Measurements from ENCODE around the gene ABLIM2. TPM values are rescaled to one million over a fixed set of nuclear protein-coding genes. Genes with fewer than 3 reads are reported as not detected.

ABLIM2 gene
- total RNA-seq, 1 experiment from 2014 or later, result 2.7 TPM

DNA sequence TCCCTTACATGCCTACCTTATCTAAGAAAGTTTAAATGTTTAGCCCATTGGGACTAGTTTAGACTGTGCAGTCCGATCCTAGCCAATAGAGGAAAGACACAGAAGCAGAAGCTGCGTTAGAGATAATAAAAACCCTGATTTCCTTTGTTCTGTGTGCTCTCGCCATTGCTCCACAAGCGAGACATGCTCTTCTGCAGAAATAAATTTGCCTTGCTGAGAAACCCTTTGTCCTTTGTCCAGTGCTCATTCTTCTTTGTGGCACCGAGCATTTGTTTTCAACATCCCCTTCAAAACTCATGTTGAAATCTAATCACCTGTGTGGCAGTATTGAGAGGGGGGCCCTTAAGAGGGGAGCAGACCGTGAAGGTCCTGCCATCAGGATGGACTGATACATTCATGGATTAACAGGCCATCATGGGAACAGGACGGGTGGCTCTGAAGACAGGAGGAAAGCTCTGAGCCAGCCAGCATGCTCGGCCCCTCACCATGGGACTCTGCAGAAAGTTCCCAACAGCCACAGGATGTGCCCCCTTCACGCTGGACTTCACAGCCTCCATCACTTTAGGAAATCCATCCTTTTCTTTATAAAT is 94.5 kb downstream of the ABLIM2 start:
- no TSS peak for BruUV-seq (replicated peaks)
- H3K27ac ChIP-seq (ENCODE audit: low read depth, low read length, poor library complexity, severe bottlenecking), result peak overlapping the region; percentile 89
- CTCF ChIA-PET, result no interaction called here
- H3K36me3 ChIP-seq (ENCODE audit: insufficient read depth, low read length, poor library complexity, severe bottlenecking), result peaks cover 25% of the 10 kb centered on the region
- intact Hi-C loops (cut with micrococcal nuclease; ENCODE audit: unreplicated experiment), result no loop called here
- DNase-seq (ENCODE audit: low spot score), result no peak
- H3K4me3 ChIP-seq (ENCODE audit: low read depth, low read length, poor library complexity, severe bottlenecking), result no peak overlapping the region
- H3K4me1 ChIP-seq (ENCODE audit: insufficient read depth, low read length, poor library complexity, severe bottlenecking), result peaks cover 35% of the 10 kb centered on the region
- TF ChIP-seq CTCF (conservative IDR thresholded peaks at IDR 0.05; ENCODE audit: low read depth, low read length), result no peak
- no peak for TF ChIP-seq EZH2 (IDR thresholded peaks at IDR 0.05; ENCODE audit: borderline replicate concordance, low read depth, low read length, poor library complexity, severe bottlenecking)
- peaks cover 29% of the 10 kb centered on the region for H3K9me3 ChIP-seq (ENCODE audit: low read depth, low read length, poor library complexity, severe bottlenecking)
- no peaks in the 10 kb centered on the region for H3K27me3 ChIP-seq (replicated peaks; ENCODE audit: insufficient read depth, low read depth, low read length, poor library complexity)
- POLR2A ChIA-PET (ENCODE audit: low non-redundant PET), result no interaction called here

DNA sequence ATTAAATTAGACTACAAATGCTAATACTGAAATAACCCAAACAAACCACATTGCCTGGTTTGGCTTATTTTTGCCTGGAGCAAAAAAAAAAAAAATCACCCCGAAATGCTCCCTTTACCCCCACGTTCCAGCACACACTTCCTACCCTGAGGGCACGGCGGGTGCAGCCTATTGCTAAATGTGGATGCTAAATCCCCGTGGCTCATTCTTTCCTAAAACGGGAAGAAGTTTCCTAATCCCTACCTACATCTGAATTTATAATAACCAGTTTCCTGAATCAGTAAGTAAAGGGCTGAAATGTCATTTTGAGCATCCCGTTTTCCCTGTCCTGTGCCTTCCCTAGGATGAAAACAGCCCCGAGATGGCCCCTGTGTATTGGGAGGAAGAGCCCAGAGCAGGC is 97.0 kb downstream of the ABLIM2 start:
- BruUV-seq (replicated peaks), result no TSS peak
- POLR2A ChIA-PET (ENCODE audit: low non-redundant PET), result no interaction called here
- peaks cover under 1% of the 10 kb centered on the region for H3K36me3 ChIP-seq (ENCODE audit: insufficient read depth, low read length, poor library complexity, severe bottlenecking)

DNA sequence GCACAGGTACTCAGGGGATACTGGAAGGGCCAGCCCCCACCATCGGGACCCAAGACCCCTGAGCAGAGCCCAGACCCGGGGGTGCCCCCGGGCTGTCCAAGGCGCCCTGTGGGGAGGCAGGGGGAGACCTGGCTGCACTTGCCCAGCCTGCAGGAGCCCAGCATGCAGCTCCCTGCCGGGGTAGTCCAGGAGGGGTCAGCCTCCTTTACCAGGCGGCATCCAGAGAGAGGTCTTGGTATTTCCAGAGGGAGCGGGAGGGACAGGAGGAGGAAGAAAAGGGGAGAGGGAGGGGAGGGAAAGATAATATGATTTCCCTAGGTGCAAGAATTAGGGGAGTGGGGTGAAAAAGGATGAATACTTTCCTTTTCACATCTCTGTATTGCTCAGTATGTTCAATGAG is 97.5 kb downstream of the ABLIM2 start:
- Histone ChIP-seq H3K36me3 (ENCODE audit: insufficient read depth, low read length, poor library complexity, severe bottlenecking) (no peaks in the 10 kb centered on the region), H3K4me3 (ENCODE audit: low read depth, low read length, poor library complexity, severe bottlenecking) (no peak overlapping the region), H3K9me3 (ENCODE audit: low read depth, low read length, poor library complexity, severe bottlenecking) (peaks cover 31% of the 10 kb centered on the region), H3K27me3 (replicated peaks; ENCODE audit: insufficient read depth, low read depth, low read length, poor library complexity) (no peaks in the 10 kb centered on the region), H3K4me1 (ENCODE audit: insufficient read depth, low read length, poor library complexity, severe bottlenecking) (peaks cover 19% of the 10 kb centered on the region), H3K27ac (ENCODE audit: low read depth, low read length, poor library complexity, severe bottlenecking) (peak overlapping the region; percentile 87)
- TF ChIP-seq EZH2 (IDR thresholded peaks at IDR 0.05; ENCODE audit: borderline replicate concordance, low read depth, low read length, poor library complexity, severe bottlenecking) (no peak), CTCF (conservative IDR thresholded peaks at IDR 0.05; ENCODE audit: low read depth, low read length) (no peak)
- intact Hi-C loops (cut with micrococcal nuclease; ENCODE audit: unreplicated experiment), result no loop called here
- POLR2A ChIA-PET (ENCODE audit: low non-redundant PET), result no interaction called here
- DNase-seq (ENCODE audit: low spot score), result no peak
- BruUV-seq (replicated peaks), result no TSS peak
- CTCF ChIA-PET, result no interaction called here

More for the DNA sequence above, 97.0 kb downstream of the ABLIM2 start:
- H3K4me1 ChIP-seq (ENCODE audit: insufficient read depth, low read length, poor library complexity, severe bottlenecking), result peaks cover 19% of the 10 kb centered on the region
- intact Hi-C loops (cut with micrococcal nuclease; ENCODE audit: unreplicated experiment), result no loop called here
- no peak overlapping the region for H3K4me3 ChIP-seq (ENCODE audit: low read depth, low read length, poor library complexity, severe bottlenecking)
- peak overlapping the region; percentile 87 for H3K27ac ChIP-seq (ENCODE audit: low read depth, low read length, poor library complexity, severe bottlenecking)
- CTCF ChIA-PET, result no interaction called here
- DNase-seq (ENCODE audit: low spot score), result peak; percentile 72
- no peak for TF ChIP-seq CTCF (conservative IDR thresholded peaks at IDR 0.05; ENCODE audit: low read depth, low read length)
- TF ChIP-seq EZH2 (IDR thresholded peaks at IDR 0.05; ENCODE audit: borderline replicate concordance, low read depth, low read length, poor library complexity, severe bottlenecking), result no peak
- H3K9me3 ChIP-seq (ENCODE audit: low read depth, low read length, poor library complexity, severe bottlenecking), result peaks cover 31% of the 10 kb centered on the region
- no peaks in the 10 kb centered on the region for H3K27me3 ChIP-seq (replicated peaks; ENCODE audit: insufficient read depth, low read depth, low read length, poor library complexity)
